A673 (cell line): ENCODE results near the gene ZSCAN26. TPM values are rescaled to one million over a fixed set of nuclear protein-coding genes. Genes with fewer than 3 reads are reported as not detected.
A peak's percentile ranks its signal among the peaks of the same experiment; 100 is the strongest.
"Not testable (repeated sequence)": the region's sequence is repeated elsewhere in the genome, so short reads cannot be mapped to it uniquely, and the experiment has no call there.

Experiments
- BruUV-seq: library from RNA; stranded (reverse); fragments of 400-500 nt; replicated peaks from 2 replicates; lab custom pipeline; 2021; lab: Mats Ljungman, UMichigan
- CTCF ChIA-PET: fragments of 300-600 bp; sonication (Branson Sonifier 250); formaldehyde crosslinking; loops from one replicate; lab custom pipeline; 2022; ENCODE audit warnings: antibody characterized with exemption; lab: Charles Lee
- POLR2A ChIA-PET: fragments of 300-600 bp; sonication (Branson Sonifier 250); formaldehyde crosslinking; loops from one replicate; lab custom pipeline; 2022; ENCODE audit warnings: antibody characterized with exemption; ENCODE audit not compliant: low non-redundant PET; lab: Charles Lee
- DNase-seq: peaks from one replicate; pipeline ENCODE4 v3.0.0-alpha.2; 2015; ENCODE audit warnings: low spot score
- H3K27ac ChIP-seq: fragments of 200-600 bp; sonication (generic); 2 replicates; pipeline ENCODE4 v1.5.1; 2016; ENCODE audit warnings: mixed run types, low read depth, mild to moderate bottlenecking, mixed read lengths, antibody characterized with exemption, low read length; ENCODE audit not compliant: poor library complexity, severe bottlenecking
- H3K27me3 ChIP-seq: fragments of 200-600 bp; sonication (generic); replicated peaks from 2 replicates; pipeline ENCODE4 v1.6.1; 2017; ENCODE audit warnings: mixed run types, low read depth, mild to moderate bottlenecking, mixed read lengths, antibody characterized with exemption, low read length; ENCODE audit not compliant: insufficient read depth, poor library complexity
- H3K36me3 ChIP-seq: fragments of 200-600 bp; sonication (generic); 2 replicates; pipeline ENCODE4 v1.6.1; 2016; ENCODE audit warnings: mixed run types, mild to moderate bottlenecking, mixed read lengths, antibody characterized with exemption, low read length; ENCODE audit not compliant: insufficient read depth, poor library complexity, severe bottlenecking
- H3K4me1 ChIP-seq: fragments of 200-600 bp; sonication (generic); 2 replicates; pipeline ENCODE4 v1.6.1; 2017; ENCODE audit warnings: mixed run types, mild to moderate bottlenecking, mixed read lengths, antibody characterized with exemption, low read length; ENCODE audit not compliant: insufficient read depth, poor library complexity, severe bottlenecking
- H3K4me3 ChIP-seq: fragments of 200-600 bp; sonication (generic); 2 replicates; pipeline ENCODE4 v1.5.1; 2016; ENCODE audit warnings: low read depth, mixed run types, mild to moderate bottlenecking, mixed read lengths, low read length; ENCODE audit not compliant: poor library complexity, severe bottlenecking
- H3K9me3 ChIP-seq: fragments of 200-600 bp; sonication (generic); 2 replicates; pipeline ENCODE4 v1.6.1; 2016; ENCODE audit warnings: mixed run types, low read depth, mild to moderate bottlenecking, mixed read lengths, antibody characterized with exemption, low read length; ENCODE audit not compliant: poor library complexity, severe bottlenecking
- EZH2 ChIP-seq: fragments of 200-600 bp; sonication (generic); IDR thresholded peaks from 2 replicates; pipeline ENCODE4 v1.6.1; 2017; ENCODE audit warnings: borderline replicate concordance, low read depth, mild to moderate bottlenecking, mixed read lengths, antibody characterized with exemption, low read length; ENCODE audit not compliant: poor library complexity, severe bottlenecking
- intact Hi-C: fragments of 100-400 bp; cut with micrococcal nuclease; formaldehyde crosslinking; loops from one replicate; pipeline ENCODE4 v1.10.0; 2022; ENCODE audit not compliant: unreplicated experiment
- total RNA-seq: library from RNA; stranded (reverse); gene quantifications from 2 replicates; pipeline ENCODE4 v1.2.3, GENCODE V29; 2021
- TF ChIP-seq, protein P1 (sequence below): fragments of 300-800, 200-600 bp; sonication (generic); conservative IDR thresholded peaks from 2 replicates; pipeline ENCODE4 v1.5.1; 2017; ENCODE audit warnings: low read depth, mild to moderate bottlenecking, antibody characterized with exemption, low read length, moderate library complexity, mixed read lengths

Gene ZSCAN26
- total RNA-seq, 1 experiment from 2014 or later = 19.9 TPM

- ChIA-PET CTCF (no interaction called here), POLR2A (no interaction called here)
- Histone ChIP-seq H3K36me3 (no peaks in the 10 kb centered on the region), H3K27ac (no peak overlapping the region), H3K9me3 (no peaks in the 10 kb centered on the region), H3K4me1 (no peaks in the 10 kb centered on the region), H3K4me3 (no peak overlapping the region), H3K27me3 (no peaks in the 10 kb centered on the region)
- no TSS peak for BruUV-seq
- TF ChIP-seq EZH2 = no peak
- TF ChIP-seq, protein P1, sequence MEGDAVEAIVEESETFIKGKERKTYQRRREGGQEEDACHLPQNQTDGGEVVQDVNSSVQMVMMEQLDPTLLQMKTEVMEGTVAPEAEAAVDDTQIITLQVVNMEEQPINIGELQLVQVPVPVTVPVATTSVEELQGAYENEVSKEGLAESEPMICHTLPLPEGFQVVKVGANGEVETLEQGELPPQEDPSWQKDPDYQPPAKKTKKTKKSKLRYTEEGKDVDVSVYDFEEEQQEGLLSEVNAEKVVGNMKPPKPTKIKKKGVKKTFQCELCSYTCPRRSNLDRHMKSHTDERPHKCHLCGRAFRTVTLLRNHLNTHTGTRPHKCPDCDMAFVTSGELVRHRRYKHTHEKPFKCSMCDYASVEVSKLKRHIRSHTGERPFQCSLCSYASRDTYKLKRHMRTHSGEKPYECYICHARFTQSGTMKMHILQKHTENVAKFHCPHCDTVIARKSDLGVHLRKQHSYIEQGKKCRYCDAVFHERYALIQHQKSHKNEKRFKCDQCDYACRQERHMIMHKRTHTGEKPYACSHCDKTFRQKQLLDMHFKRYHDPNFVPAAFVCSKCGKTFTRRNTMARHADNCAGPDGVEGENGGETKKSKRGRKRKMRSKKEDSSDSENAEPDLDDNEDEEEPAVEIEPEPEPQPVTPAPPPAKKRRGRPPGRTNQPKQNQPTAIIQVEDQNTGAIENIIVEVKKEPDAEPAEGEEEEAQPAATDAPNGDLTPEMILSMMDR = no peak
- peak; percentile 54 for DNase-seq
- intact Hi-C loops = no loop called here
Observed at GRCh38 chr6:28311139-28311823, 44.3 kb downstream of the ZSCAN26 start.

- Histone ChIP-seq H3K27ac (no peak overlapping the region), H3K4me3 (no peak overlapping the region), H3K9me3 (no peaks in the 10 kb centered on the region), H3K4me1 (no peaks in the 10 kb centered on the region), H3K36me3 (no peaks in the 10 kb centered on the region), H3K27me3 (no peaks in the 10 kb centered on the region)
- no peak for TF ChIP-seq EZH2
- TF ChIP-seq, protein P1 = no peak
- ChIA-PET POLR2A (no interaction called here), CTCF (no interaction called here)
- no TSS peak for BruUV-seq
- no peak for DNase-seq
- intact Hi-C loops = no loop called here
Observed at GRCh38 chr6:28312939-28313338, 46.0 kb downstream of the ZSCAN26 start.

- intact Hi-C loops = no loop called here
- ChIA-PET CTCF (no interaction called here), POLR2A (no interaction called here)
- Histone ChIP-seq H3K4me1 (no peaks in the 10 kb centered on the region), H3K27me3 (no peaks in the 10 kb centered on the region), H3K9me3 (no peaks in the 10 kb centered on the region), H3K4me3 (no peak overlapping the region), H3K27ac (no peak overlapping the region), H3K36me3 (no peaks in the 10 kb centered on the region)
- DNase-seq = peak; percentile 48
- TF ChIP-seq, protein P1 = no peak
- no peak for TF ChIP-seq EZH2
- no TSS peak for BruUV-seq
Observed at GRCh38 chr6:28315628-28316027, 48.7 kb downstream of the ZSCAN26 start.

DNA sequence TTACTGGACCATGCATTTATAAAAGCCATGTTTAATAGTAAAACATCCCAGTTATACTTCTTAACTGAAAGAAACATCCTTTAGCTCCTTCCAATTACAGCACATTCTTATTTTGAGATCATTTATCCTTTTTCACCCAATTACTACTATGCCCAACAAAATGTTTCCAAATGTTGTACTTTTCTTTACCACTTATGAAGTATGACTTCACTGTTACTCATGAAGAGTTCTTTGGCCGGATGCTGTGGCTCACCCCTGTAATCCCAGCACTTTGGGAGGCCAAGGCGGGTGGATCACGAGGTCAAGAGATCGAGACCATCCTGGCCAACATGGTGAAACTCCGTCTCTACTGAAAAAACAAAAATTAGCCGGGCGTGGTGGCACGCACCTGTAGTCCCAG lies 50.9 kb downstream of the ZSCAN26 start:
- H3K9me3 ChIP-seq, BruUV-seq, DNase-seq, H3K36me3 ChIP-seq, intact Hi-C loops, H3K27me3 ChIP-seq, POLR2A ChIA-PET, H3K4me3 ChIP-seq, H3K4me1 ChIP-seq, H3K27ac ChIP-seq, CTCF ChIA-PET: not testable (repeated sequence)
